Measurements from ENCODE around the gene PTPRG. TPM values are rescaled to one million over a fixed set of nuclear protein-coding genes. Genes with fewer than 3 reads are reported as not detected.

The PTPRG gene
- total and polyA plus RNA-seq, 2 donors (not counting 1 experiment from before 2014, with no cell fraction given): 67.0 to 97.9 TPM

- DNase-seq (ENCODE audit: low read depth in 2 of 2): no peak
- no peaks in the 10 kb centered on the region for H3K4me1 ChIP-seq (ENCODE audit: control insufficient read depth, extremely low read depth, insufficient read depth, low read length)
- no peaks in the 10 kb centered on the region for H3K36me3 ChIP-seq (ENCODE audit: control insufficient read depth, insufficient read depth, low read length)
- no peaks in the 10 kb centered on the region for H4K20me1 ChIP-seq (ENCODE audit: control insufficient read depth, extremely low read depth, insufficient read depth, low read length)
- no peak overlapping the region for H3K4me3 ChIP-seq (replicated peaks in 1 of 4; ENCODE audit: control extremely low read depth in 1 of 4, insufficient read depth in 1 of 4, low read depth in 3 of 4, low read length in 4 of 4)
- no peak overlapping the region for H3K9ac ChIP-seq (ENCODE audit: insufficient read depth, low read length)
- no peak for TF ChIP-seq CTCF (conservative IDR thresholded peaks at IDR 0.05 in 1 of 2, IDR thresholded peaks at IDR 0.05 in 1 of 2; ENCODE audit: low read depth in 1 of 2, low read length in 2 of 2)
- TF ChIP-seq EZH2 (IDR thresholded peaks at IDR 0.05; ENCODE audit: low read length, missing control alignments): no peak
- no peaks in the 10 kb centered on the region for H3K27me3 ChIP-seq (ENCODE audit: control insufficient read depth, insufficient read depth, low read length)
- H3K9me3 ChIP-seq (ENCODE audit: control insufficient read depth, insufficient read depth, low read depth, low read length): no peaks in the 10 kb centered on the region
- no peak overlapping the region for H2AFZ ChIP-seq (ENCODE audit: low read length)
- no peak overlapping the region for H3K27ac ChIP-seq (ENCODE audit: insufficient read depth, low read length)
- no peak overlapping the region for H3K4me2 ChIP-seq (ENCODE audit: extremely low read depth, insufficient read depth, low read length)
- H3K79me2 ChIP-seq (ENCODE audit: control insufficient read depth, insufficient read depth, low read length): no peaks in the 10 kb centered on the region
Measured at GRCh38 chr3:62145086-62145757, 583.9 kb downstream of the PTPRG start.

GRCh38 chr3:62149539-62149938 lies 588.2 kb downstream of the PTPRG start:
- Histone ChIP-seq H4K20me1 (ENCODE audit: control insufficient read depth, extremely low read depth, insufficient read depth, low read length) (no peaks in the 10 kb centered on the region), H3K4me1 (ENCODE audit: control insufficient read depth, extremely low read depth, insufficient read depth, low read length) (no peaks in the 10 kb centered on the region), H3K9ac (ENCODE audit: insufficient read depth, low read length) (no peak overlapping the region), H3K27me3 (ENCODE audit: control insufficient read depth, insufficient read depth, low read length) (no peaks in the 10 kb centered on the region), H3K9me3 (ENCODE audit: control insufficient read depth, insufficient read depth, low read depth, low read length) (no peaks in the 10 kb centered on the region), H2AFZ (ENCODE audit: low read length) (no peak overlapping the region), H3K27ac (ENCODE audit: insufficient read depth, low read length) (no peak overlapping the region), H3K4me3 (replicated peaks in 1 of 4; ENCODE audit: control extremely low read depth in 1 of 4, insufficient read depth in 1 of 4, low read depth in 3 of 4, low read length in 4 of 4) (no peak overlapping the region), H3K4me2 (ENCODE audit: extremely low read depth, insufficient read depth, low read length) (no peak overlapping the region), H3K79me2 (ENCODE audit: control insufficient read depth, insufficient read depth, low read length) (no peaks in the 10 kb centered on the region), H3K36me3 (ENCODE audit: control insufficient read depth, insufficient read depth, low read length) (no peaks in the 10 kb centered on the region)
- no peak for TF ChIP-seq CTCF (conservative IDR thresholded peaks at IDR 0.05 in 1 of 2, IDR thresholded peaks at IDR 0.05 in 1 of 2; ENCODE audit: low read depth in 1 of 2, low read length in 2 of 2)
- no peak for DNase-seq (ENCODE audit: low read depth in 2 of 2)

- Histone ChIP-seq H2AFZ (ENCODE audit: low read length) (no peak overlapping the region), H3K9me3 (ENCODE audit: control insufficient read depth, insufficient read depth, low read depth, low read length) (no peaks in the 10 kb centered on the region), H3K79me2 (ENCODE audit: control insufficient read depth, insufficient read depth, low read length) (no peaks in the 10 kb centered on the region), H3K36me3 (ENCODE audit: control insufficient read depth, insufficient read depth, low read length) (no peaks in the 10 kb centered on the region), H3K27me3 (ENCODE audit: control insufficient read depth, insufficient read depth, low read length) (no peaks in the 10 kb centered on the region), H3K4me3 (replicated peaks in 1 of 4; ENCODE audit: control extremely low read depth in 1 of 4, insufficient read depth in 1 of 4, low read depth in 3 of 4, low read length in 4 of 4) (no peak overlapping the region), H3K4me1 (ENCODE audit: control insufficient read depth, extremely low read depth, insufficient read depth, low read length) (no peaks in the 10 kb centered on the region), H4K20me1 (ENCODE audit: control insufficient read depth, extremely low read depth, insufficient read depth, low read length) (no peaks in the 10 kb centered on the region), H3K9ac (ENCODE audit: insufficient read depth, low read length) (no peak overlapping the region), H3K27ac (ENCODE audit: insufficient read depth, low read length) (no peak overlapping the region), H3K4me2 (ENCODE audit: extremely low read depth, insufficient read depth, low read length) (no peak overlapping the region)
- no peak for TF ChIP-seq EZH2 (IDR thresholded peaks at IDR 0.05; ENCODE audit: low read length, missing control alignments)
- no peak for TF ChIP-seq CTCF (conservative IDR thresholded peaks at IDR 0.05 in 1 of 2, IDR thresholded peaks at IDR 0.05 in 1 of 2; ENCODE audit: low read depth in 1 of 2, low read length in 2 of 2)
- peak; percentile 67 to 81 for DNase-seq (ENCODE audit: low read depth in 2 of 2)
Measured at GRCh38 chr3:62149962-62150361, 588.6 kb downstream of the PTPRG start.
